HG03045 (cell line): ENCODE measurements around the gene AGAP1.

Source experiments
- ATAC-seq: cut with Tn5 transposase; IDR thresholded peaks from one replicate; pipeline ENCODE4 v1.9.1; 2021; ENCODE audit warnings: mild to moderate bottlenecking, moderate library complexity; ENCODE audit not compliant: unreplicated experiment

The AGAP1 gene

GRCh38 chr2:235507928-235508327, 14.1 kb downstream of the AGAP1 start:
- no peak for ATAC-seq

DNA sequence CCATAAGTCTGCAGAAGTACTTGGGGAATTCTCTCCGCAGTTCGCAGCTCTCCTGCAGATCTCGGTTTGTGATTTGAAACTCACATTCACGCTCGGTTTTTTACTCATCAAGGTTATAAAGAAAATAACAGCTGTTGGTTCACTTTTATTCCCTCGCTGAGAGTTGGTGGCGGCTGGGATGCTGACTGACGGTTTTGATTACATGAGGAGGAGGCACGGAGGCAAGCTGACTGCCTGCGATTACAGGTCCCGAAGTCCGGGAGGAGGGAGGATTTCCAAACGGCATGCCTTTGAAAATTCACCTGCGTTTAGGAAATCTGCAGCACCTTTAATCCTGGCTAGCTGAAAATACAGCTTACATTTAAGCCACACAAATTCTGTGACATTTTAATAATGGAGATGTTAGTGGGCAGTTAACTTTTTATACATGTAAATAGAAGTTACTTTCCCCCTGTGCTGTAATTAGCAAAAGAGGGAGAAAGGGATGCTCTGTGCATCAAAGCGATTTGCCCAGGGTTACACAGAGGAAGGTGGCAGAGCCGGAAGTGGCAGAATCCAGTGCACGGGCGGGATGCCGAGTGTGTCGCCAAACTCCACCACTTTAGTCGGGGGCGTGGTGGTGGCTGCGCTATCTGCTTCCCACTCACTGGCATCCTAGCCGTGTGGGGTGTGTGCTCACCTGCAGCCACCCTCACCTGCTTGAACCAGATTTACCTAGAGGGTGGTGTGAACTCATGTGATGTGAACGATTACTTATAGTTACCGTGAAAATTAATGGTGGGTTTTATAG, 14.7 kb downstream of the AGAP1 start:
- ATAC-seq: no peak

DNA sequence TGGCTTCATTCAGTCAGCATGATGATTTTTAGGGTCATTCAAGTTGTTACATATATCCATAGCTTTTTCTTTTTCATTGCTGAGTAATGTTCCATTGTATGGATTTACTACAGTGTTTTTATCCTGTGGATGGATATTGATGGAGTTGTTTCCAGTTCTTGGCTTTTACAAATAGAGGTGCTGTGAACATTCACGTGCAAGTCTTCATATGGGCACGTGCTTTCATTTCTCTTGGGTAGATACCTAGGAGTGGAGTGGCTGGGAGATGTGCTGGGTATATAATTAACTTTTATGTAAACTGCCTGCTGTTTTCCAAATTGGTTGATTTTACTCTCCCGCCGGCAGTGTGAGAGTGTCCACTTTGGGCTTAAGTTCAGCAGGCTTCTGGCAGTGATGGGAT, 16.5 kb downstream of the AGAP1 start:
- no peak for ATAC-seq

DNA sequence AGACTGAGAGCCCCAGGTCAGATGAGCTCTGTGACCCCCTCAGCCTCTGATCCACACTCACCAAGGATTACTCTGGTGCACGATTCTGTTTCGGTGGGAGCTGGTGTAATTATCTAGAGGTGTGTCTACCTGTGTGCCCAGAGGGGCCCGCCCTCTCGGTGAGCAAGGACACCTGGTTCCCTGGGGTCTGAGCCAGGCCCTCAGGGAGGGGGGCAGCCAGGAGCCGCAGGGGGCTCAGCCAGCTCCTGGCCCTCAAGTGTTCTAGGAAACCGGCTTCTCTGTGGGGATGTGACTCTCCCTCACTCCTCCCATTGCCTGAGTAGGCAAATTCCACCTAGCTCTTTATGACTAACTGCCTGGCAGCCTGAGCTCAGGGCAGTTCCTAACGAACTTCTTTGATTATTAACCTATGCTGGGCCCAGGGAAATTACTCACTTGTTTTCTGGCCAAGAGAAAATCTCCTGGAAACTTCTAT, 17.4 kb downstream of the AGAP1 start:
- ATAC-seq: no peak

- ATAC-seq: no peak
Observed at GRCh38 chr2:235511751-235512698, 18.2 kb downstream of the AGAP1 start.

DNA sequence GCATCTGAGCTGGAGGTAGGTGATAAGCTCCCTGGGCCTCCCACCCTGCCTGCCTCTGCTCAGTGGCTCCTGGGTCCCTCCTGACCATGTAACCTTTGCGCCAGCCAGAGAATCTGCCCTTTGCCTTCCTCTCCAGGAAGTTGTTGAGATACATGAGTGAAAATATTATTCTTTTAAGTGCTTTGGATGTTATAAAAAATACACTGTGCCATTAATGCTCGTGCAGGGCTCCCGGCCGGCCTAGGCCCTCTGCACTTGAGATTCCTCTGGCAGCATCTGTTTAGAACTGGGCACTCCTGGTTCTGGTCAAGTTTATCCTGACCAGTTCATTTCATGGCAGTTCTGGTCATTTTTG, 18.8 kb downstream of the AGAP1 start:
- ATAC-seq: no peak

GRCh38 chr2:235513984-235514626, 20.3 kb downstream of the AGAP1 start:
- ATAC-seq: no peak

DNA sequence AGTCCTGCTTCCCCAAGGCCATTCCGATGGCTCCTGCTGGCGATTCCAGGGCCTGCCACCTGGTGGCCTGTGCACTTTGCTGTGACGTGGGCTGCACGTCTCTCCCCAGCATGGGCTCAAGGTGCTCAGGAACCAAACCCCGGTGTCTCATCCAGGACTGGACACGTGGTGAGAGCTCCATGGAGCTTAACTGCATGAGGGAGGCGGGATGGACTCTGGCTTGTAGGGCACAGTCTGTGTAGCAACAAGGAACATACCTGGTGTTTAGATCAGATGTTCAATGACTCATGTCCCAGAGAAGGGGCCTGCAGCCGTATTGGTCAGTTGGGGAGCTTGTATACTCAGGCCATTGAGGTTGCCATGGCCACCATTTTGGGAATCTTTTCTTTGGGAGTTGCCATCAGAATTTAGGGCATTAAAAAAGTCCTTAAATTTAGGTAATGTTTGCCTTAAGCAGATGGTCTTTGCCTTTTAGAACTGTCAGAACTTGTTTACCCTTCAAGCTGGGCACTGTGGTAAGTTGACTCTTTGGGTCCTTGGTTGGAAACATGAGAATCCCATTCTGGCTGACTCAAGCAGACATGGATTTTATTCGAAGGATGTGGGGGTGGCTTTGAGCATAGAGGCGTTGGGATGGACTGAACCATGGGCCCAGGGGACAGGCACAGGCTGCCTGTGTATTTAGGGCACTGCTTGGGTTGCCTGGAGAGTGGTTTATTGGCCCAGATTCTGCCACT, 21.0 kb downstream of the AGAP1 start:
- no peak for ATAC-seq

- ATAC-seq: no peak
Observed at GRCh38 chr2:235515364-235515742, 21.5 kb downstream of the AGAP1 start.

DNA sequence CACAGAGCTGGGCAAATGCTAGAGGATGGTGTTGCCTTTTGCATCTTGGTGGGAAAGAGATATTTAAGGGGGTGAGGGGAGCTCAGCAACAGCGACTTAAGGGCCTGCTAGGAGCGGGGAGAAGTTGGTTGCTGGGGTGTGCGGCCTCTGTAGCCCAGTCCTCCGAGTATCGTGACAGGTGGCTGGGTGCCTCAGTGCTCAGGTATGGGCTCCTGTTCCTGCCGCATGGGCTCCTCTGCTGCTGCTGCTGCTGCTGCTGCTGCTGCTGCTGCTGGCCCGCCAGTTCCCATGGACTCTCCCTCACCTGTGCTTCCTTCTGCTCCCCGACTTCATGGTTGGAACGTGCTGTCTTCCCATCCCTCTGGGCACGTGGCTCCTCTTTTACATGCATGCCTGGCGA, 22.0 kb downstream of the AGAP1 start:
- ATAC-seq: no peak

DNA sequence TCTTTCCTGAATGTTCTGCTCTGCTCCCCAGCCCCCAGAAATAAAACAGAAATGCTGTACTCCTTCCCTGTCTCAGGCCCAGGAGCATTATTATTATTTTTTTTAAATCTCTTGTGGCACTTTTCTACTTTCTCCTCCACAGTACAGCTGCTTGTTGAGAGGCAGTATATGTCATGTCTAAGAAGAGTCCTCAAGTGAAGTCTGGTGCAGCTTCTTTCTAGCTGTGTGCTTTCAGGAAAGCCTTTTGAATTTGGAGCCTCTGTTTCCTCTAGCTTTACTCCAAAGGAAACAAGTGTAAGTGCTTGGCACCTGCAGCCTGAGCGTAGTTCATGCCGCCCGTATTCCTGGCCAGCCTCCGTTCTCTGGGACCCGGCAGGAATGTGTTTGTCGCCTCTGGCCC, 22.4 kb downstream of the AGAP1 start:
- ATAC-seq: no peak

DNA sequence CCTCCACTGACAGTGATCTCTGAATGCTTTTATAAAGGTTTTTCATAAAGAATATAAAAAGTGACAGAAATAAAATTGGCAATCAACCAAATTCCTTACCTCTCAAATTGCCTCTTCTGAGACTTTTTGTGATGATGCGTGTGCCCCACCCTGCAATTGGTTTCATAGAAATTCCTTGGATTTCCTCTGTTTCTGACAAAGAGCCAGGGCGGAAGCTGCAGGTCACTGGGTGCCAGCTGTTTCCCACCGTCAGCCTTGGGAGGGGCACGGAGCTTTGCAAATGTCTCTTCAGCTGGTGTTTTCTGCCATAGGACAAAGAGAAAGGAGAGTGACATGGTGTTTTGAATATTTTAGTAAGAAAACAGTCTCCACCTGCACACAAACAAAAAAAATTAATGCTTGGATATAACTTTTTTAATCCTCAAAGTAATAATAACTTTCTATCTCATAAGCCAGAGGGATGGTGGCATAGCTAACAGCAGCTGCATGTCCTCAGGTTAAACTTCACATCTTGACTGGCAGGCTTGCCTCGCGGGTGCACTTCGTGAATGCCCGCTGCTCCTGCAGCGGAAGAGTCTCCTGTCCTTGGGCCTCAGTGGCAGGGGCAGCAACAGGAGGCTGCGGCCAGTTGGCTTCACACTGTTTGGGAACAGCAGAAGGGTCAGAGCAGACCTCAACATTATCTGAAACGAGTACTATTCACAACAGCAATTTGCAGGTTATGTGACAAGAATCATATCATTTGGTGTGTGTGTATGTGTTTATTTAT, 24.7 kb downstream of the AGAP1 start:
- no peak for ATAC-seq

DNA sequence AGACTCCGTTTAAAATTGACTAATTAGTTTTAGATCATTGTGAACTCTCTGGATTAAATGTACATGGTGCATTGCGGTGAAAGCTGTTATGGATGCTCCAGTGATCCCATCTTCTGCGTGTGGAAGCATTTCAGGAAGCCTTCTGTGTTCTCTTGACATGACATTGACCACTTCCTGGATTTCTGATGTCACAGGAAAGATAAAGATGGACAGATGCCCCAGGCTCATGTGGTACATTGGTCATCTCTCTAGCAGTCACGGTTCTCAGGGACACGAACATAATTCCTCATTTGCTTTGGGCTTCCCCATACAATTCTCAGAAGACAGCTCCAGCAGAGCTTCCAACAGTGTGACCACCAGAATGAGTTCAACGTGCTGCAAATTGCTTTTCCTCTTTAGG, 26.9 kb downstream of the AGAP1 start:
- ATAC-seq: no peak

GRCh38 chr2:235521844-235522243, 28.0 kb downstream of the AGAP1 start:
- no peak for ATAC-seq

GRCh38 chr2:235523021-235523420, 29.2 kb downstream of the AGAP1 start:
- ATAC-seq: no peak

DNA sequence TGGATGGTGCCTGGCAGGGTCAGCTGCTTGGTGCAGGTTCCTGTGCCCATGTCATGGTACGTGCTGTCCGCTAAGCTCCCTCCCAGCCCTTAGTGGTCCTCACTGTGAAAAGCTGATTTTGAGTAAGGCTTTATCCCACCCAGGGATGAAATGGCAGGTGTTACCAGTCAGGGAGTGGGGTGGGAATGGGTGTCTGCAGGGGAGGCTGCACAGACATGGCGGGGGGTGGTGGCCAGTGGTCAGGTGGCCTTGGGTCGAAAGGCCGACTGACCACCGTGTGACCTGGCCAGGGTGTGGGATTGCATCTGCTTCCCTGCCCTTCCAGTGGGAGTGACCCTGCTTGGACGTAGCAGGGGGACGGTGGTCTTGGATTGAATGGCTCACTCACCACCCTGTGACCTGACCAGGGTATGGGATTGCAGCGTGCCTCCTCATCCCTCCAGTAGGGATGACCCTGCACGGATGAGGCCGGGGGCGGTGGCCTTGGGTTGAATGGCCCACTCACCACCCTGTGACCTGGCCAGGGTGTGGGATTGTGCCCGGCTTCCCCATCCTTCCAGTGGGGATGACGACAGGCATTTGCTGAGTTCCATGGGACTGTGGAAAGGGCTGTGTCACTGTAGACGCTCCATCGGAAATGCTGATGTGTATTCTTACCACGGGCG, 29.8 kb downstream of the AGAP1 start:
- no peak for ATAC-seq

GRCh38 chr2:235526166-235526565, 32.3 kb downstream of the AGAP1 start:
- ATAC-seq: no peak

DNA sequence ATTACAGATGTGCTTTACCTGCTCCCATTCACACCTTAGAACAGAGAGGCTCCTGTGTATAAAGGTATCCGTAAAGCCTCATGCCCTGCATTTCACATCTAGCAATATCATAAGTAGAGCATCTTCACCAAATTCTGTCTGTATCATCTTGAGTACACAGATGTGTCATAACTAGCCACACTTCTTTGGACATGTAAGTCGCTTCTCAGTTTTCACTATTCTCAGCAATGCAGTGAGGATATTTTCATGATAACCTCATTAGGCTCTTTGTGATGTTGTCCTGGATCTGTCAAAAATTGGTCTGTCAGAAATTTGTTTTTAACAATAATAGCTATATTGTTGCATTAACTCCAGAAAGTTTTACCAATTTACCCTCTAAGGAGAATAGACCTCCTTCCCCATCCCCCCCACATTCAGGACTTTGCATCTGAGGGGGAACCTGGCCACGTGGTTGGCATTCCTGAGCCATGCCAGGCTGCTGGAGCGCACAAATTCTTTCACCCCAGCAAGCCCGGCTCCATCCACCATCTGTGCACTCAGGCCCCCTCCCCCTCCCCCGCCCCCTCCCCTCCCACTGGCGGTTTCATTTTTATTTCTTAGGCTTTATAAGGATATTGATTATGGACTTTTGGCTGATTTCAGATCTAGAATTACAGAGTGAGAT, 34.1 kb downstream of the AGAP1 start:
- ATAC-seq: no peak

DNA sequence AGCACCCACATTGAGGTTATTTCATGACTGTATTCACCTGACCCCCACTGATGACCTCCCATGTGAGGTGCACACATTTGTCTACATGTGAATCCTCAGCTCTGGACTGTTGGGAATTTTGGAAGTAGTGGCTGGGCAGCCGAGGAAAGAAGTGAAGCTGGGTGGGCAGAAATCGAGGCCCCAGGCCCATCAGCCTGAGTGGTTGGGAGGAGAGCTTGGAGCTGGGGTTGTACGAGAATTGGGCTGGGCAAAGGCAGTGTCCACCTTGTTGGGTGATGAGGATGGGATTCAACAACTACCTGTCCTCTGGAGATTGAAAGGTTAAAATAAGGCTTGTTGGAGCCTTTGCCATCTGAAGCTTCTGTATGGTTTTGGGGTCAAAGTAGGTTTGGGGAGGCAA, 35.8 kb downstream of the AGAP1 start:
- ATAC-seq: no peak
